Measurements from ENCODE around the gene KITLG. TPM values are rescaled to one million over a fixed set of nuclear protein-coding genes. Genes with fewer than 3 reads are reported as not detected.
"Not testable (repeated sequence)": the region's sequence is repeated elsewhere in the genome, so short reads cannot be mapped to it uniquely, and the experiment has no call there.

KITLG gene
- total RNA-seq, 1 donor from 2014 or later: 34.1 TPM

GRCh38 chr12:88575361-88575970 lies 4.8 kb downstream of the KITLG start:
- no peak for DNase-seq

- no peak for DNase-seq
These were observed 6.0 kb downstream of the KITLG start for GRCh38 chr12:88574278-88574677.

- DNase-seq: no peak
These were observed 6.7 kb downstream of the KITLG start for GRCh38 chr12:88573583-88573982.

- peak; percentile 45 for DNase-seq
These were observed 7.3 kb downstream of the KITLG start for GRCh38 chr12:88572781-88573549.

- peak; percentile 64 for DNase-seq
These were observed 8.7 kb downstream of the KITLG start for GRCh38 chr12:88571543-88571942.

- DNase-seq: no peak
These were observed 10.2 kb downstream of the KITLG start for GRCh38 chr12:88570103-88570502.

- no peak for DNase-seq
These were observed 13.8 kb downstream of the KITLG start for GRCh38 chr12:88566430-88566829.

GRCh38 chr12:88562846-88563582 lies 17.3 kb downstream of the KITLG start:
- no peak for DNase-seq

GRCh38 chr12:88562151-88562550 lies 18.1 kb downstream of the KITLG start:
- DNase-seq: no peak

- no peak for DNase-seq
These were observed 20.5 kb downstream of the KITLG start for GRCh38 chr12:88559772-88560171.

- DNase-seq: no peak
These were observed 21.1 kb downstream of the KITLG start for GRCh38 chr12:88559199-88559598.

GRCh38 chr12:88558340-88558867 lies 21.9 kb downstream of the KITLG start:
- DNase-seq: no peak

GRCh38 chr12:88556213-88556774 lies 24.0 kb downstream of the KITLG start:
- DNase-seq: no peak

GRCh38 chr12:88553941-88554658 lies 26.2 kb downstream of the KITLG start:
- DNase-seq: peak; percentile 47

GRCh38 chr12:88552610-88553079 lies 27.6 kb downstream of the KITLG start:
- no peak for DNase-seq

- no peak for DNase-seq
These were observed 30.3 kb downstream of the KITLG start for GRCh38 chr12:88549929-88550328.

GRCh38 chr12:88547949-88548348 lies 32.3 kb downstream of the KITLG start:
- DNase-seq: not testable (repeated sequence)

- DNase-seq: peak; percentile 32
These were observed 33.4 kb downstream of the KITLG start for GRCh38 chr12:88546853-88547252.

GRCh38 chr12:88546226-88546625 lies 34.0 kb downstream of the KITLG start:
- DNase-seq: no peak

GRCh38 chr12:88544991-88545980 lies 35.0 kb downstream of the KITLG start:
- DNase-seq: peak; percentile 21

GRCh38 chr12:88539893-88540292 lies 40.4 kb downstream of the KITLG start:
- no peak for DNase-seq
